Activated CD4-positive, alpha-beta T cell treated with anti-CD3 and anti-CD28 coated beads, Interleukin-2, amount 10 ng/mL, durations not matched to agents 7 days and 5 days (primary cell): ENCODE measurements around the gene GSE1. TPM values are rescaled to one million over a fixed set of nuclear protein-coding genes. Genes with fewer than 3 reads are reported as not detected.

Experiments
- CTCF ChIA-PET: fragments of 350-600 bp; sonication (Branson Sonifier 250); formaldehyde crosslinking; loops from one replicate; lab custom pipeline; 2021; ENCODE audit warnings: antibody characterized with exemption; lab: Charles Lee
- POLR2A ChIA-PET: fragments of 350-600 bp; sonication (Branson Sonifier 250); formaldehyde crosslinking; loops from one replicate; lab custom pipeline; 2021; ENCODE audit warnings: antibody characterized with exemption; lab: Charles Lee
- DNase-seq: peaks from one replicate; pipeline ENCODE4 v3.0.0-alpha.2; 2020
- H3K27ac Mint-ChIP-seq: one replicate; pipeline ENCODE4 v1.8.0; 2021; ENCODE audit warnings: mild to moderate bottlenecking, moderate library complexity, mixed read lengths
- H3K27me3 Mint-ChIP-seq: one replicate; pipeline ENCODE4 v1.8.0; 2021; ENCODE audit warnings: mixed read lengths
- H3K36me3 Mint-ChIP-seq: one replicate; pipeline ENCODE4 v1.8.0; 2021; ENCODE audit warnings: low read depth, mixed read lengths
- H3K4me1 Mint-ChIP-seq: one replicate; pipeline ENCODE4 v1.8.0; 2021; ENCODE audit warnings: mixed read lengths
- H3K4me3 Mint-ChIP-seq: one replicate; pipeline ENCODE4 v1.8.0; 2021; ENCODE audit warnings: mild to moderate bottlenecking, moderate library complexity, mixed read lengths
- H3K9me3 Mint-ChIP-seq: one replicate; pipeline ENCODE4 v1.8.0; 2021; ENCODE audit warnings: mixed read lengths
- total RNA-seq, 2 experiments: library from RNA; stranded (reverse); gene quantifications; one replicate each; pipeline ENCODE4 v1.2.3, GENCODE V29; 2021

The GSE1 gene
- total RNA-seq, 2 experiments from 2014 or later, result 25.7 to 27.3 TPM

- no peaks in the 10 kb centered on the region for H3K9me3 Mint-ChIP-seq
- H3K36me3 Mint-ChIP-seq, result no peaks in the 10 kb centered on the region
- peaks cover 14% of the 10 kb centered on the region for H3K4me1 Mint-ChIP-seq
- CTCF ChIA-PET, result no interaction called here
- no peak overlapping the region for H3K4me3 Mint-ChIP-seq
- POLR2A ChIA-PET, result no interaction called here
- H3K27me3 Mint-ChIP-seq, result no peaks in the 10 kb centered on the region
- DNase-seq, result no peak
- H3K27ac Mint-ChIP-seq, result no peak overlapping the region
Measured at GRCh38 chr16:85646976-85647375, 33.9 kb downstream of the GSE1 start.

- CTCF ChIA-PET, result no interaction called here
- no peak overlapping the region for H3K27ac Mint-ChIP-seq
- POLR2A ChIA-PET, result no interaction called here
- H3K9me3 Mint-ChIP-seq, result no peaks in the 10 kb centered on the region
- H3K4me1 Mint-ChIP-seq, result peaks cover 14% of the 10 kb centered on the region
- H3K27me3 Mint-ChIP-seq, result no peaks in the 10 kb centered on the region
- DNase-seq, result no peak
- H3K4me3 Mint-ChIP-seq, result no peak overlapping the region
- no peaks in the 10 kb centered on the region for H3K36me3 Mint-ChIP-seq
Measured at GRCh38 chr16:85648070-85648714, 35.1 kb downstream of the GSE1 start.

GRCh38 chr16:85648805-85649204, 35.7 kb downstream of the GSE1 start:
- H3K36me3 Mint-ChIP-seq, result no peaks in the 10 kb centered on the region
- DNase-seq, result no peak
- H3K4me1 Mint-ChIP-seq, result peaks cover 15% of the 10 kb centered on the region
- H3K27ac Mint-ChIP-seq, result peak overlapping the region; percentile 36
- ChIA-PET CTCF (interaction anchor here (0.8 to 3.2 kb wide), 2 partner anchors 33 to 41 kb away, joined by 3 to 9 read pairs; no protein-coding TSS in a partner anchor), POLR2A (no interaction called here)
- no peaks in the 10 kb centered on the region for H3K27me3 Mint-ChIP-seq
- no peak overlapping the region for H3K4me3 Mint-ChIP-seq
- H3K9me3 Mint-ChIP-seq, result no peaks in the 10 kb centered on the region

GRCh38 chr16:85649411-85650134, 36.5 kb downstream of the GSE1 start:
- Mint-ChIP-seq H3K27me3 (no peaks in the 10 kb centered on the region), H3K9me3 (no peaks in the 10 kb centered on the region), H3K4me1 (peaks cover 12% of the 10 kb centered on the region), H3K4me3 (no peak overlapping the region), H3K36me3 (no peaks in the 10 kb centered on the region), H3K27ac (no peak overlapping the region)
- ChIA-PET POLR2A (interaction anchor here (0.6 kb wide), 1 partner anchor 84 kb away, joined by 5 read pairs; no protein-coding TSS in a partner anchor), CTCF (interaction anchor here (0.8 to 3.2 kb wide), 3 partner anchors 10 to 40 kb away, joined by 3 to 9 read pairs (median 3); no protein-coding TSS in a partner anchor)
- DNase-seq, result no peak

GRCh38 chr16:85650135-85650843, 37.2 kb downstream of the GSE1 start:
- H3K27me3 Mint-ChIP-seq, result no peaks in the 10 kb centered on the region
- no peak overlapping the region for H3K4me3 Mint-ChIP-seq
- H3K9me3 Mint-ChIP-seq, result no peaks in the 10 kb centered on the region
- DNase-seq, result no peak
- no peaks in the 10 kb centered on the region for H3K36me3 Mint-ChIP-seq
- CTCF ChIA-PET, result interaction anchor here (0.8 to 3.2 kb wide), 2 partner anchors 9 to 34 kb away, joined by 3 to 9 read pairs; no protein-coding TSS in a partner anchor
- POLR2A ChIA-PET, result no interaction called here
- no peak overlapping the region for H3K27ac Mint-ChIP-seq
- H3K4me1 Mint-ChIP-seq, result peaks cover 6% of the 10 kb centered on the region

GRCh38 chr16:85650844-85651628, 37.9 kb downstream of the GSE1 start:
- POLR2A ChIA-PET, result no interaction called here
- DNase-seq, result no peak
- CTCF ChIA-PET, result interaction anchor here (3.2 kb wide), 1 partner anchor 35 kb away, joined by 9 read pairs; no protein-coding TSS in a partner anchor
- H3K36me3 Mint-ChIP-seq, result no peaks in the 10 kb centered on the region
- H3K4me3 Mint-ChIP-seq, result no peak overlapping the region
- no peaks in the 10 kb centered on the region for H3K27me3 Mint-ChIP-seq
- no peak overlapping the region for H3K27ac Mint-ChIP-seq
- peaks cover 2% of the 10 kb centered on the region for H3K4me1 Mint-ChIP-seq
- no peaks in the 10 kb centered on the region for H3K9me3 Mint-ChIP-seq

- ChIA-PET CTCF (interaction anchor here (3.2 kb wide), 1 partner anchor 36 kb away, joined by 9 read pairs; no protein-coding TSS in a partner anchor), POLR2A (no interaction called here)
- DNase-seq, result no peak
- Mint-ChIP-seq H3K4me3 (no peak overlapping the region), H3K9me3 (no peaks in the 10 kb centered on the region), H3K4me1 (peaks cover 2% of the 10 kb centered on the region), H3K36me3 (no peaks in the 10 kb centered on the region), H3K27me3 (no peaks in the 10 kb centered on the region), H3K27ac (no peak overlapping the region)
Measured at GRCh38 chr16:85651629-85652430, 38.7 kb downstream of the GSE1 start.

GRCh38 chr16:85652431-85653221, 39.5 kb downstream of the GSE1 start:
- Mint-ChIP-seq H3K36me3 (peaks cover 1% of the 10 kb centered on the region), H3K27me3 (no peaks in the 10 kb centered on the region), H3K27ac (no peak overlapping the region), H3K9me3 (no peaks in the 10 kb centered on the region), H3K4me1 (peaks cover 2% of the 10 kb centered on the region), H3K4me3 (no peak overlapping the region)
- ChIA-PET CTCF (interaction anchor here (0.6 kb wide), 1 partner anchor 15 kb away, joined by 3 read pairs; no protein-coding TSS in a partner anchor), POLR2A (no interaction called here)
- DNase-seq, result no peak

GRCh38 chr16:85653290-85653891, 40.3 kb downstream of the GSE1 start:
- ChIA-PET CTCF (no interaction called here), POLR2A (no interaction called here)
- H3K4me3 Mint-ChIP-seq, result no peak overlapping the region
- H3K36me3 Mint-ChIP-seq, result peaks cover 3% of the 10 kb centered on the region
- H3K9me3 Mint-ChIP-seq, result no peaks in the 10 kb centered on the region
- no peaks in the 10 kb centered on the region for H3K27me3 Mint-ChIP-seq
- H3K27ac Mint-ChIP-seq, result no peak overlapping the region
- H3K4me1 Mint-ChIP-seq, result peaks cover 2% of the 10 kb centered on the region
- DNase-seq, result no peak

- Mint-ChIP-seq H3K36me3 (peaks cover 3% of the 10 kb centered on the region), H3K27me3 (no peaks in the 10 kb centered on the region), H3K4me1 (peaks cover 2% of the 10 kb centered on the region), H3K27ac (no peak overlapping the region), H3K4me3 (no peak overlapping the region), H3K9me3 (no peaks in the 10 kb centered on the region)
- no peak for DNase-seq
- POLR2A ChIA-PET, result no interaction called here
- CTCF ChIA-PET, result no interaction called here
Measured at GRCh38 chr16:85654251-85655095, 41.4 kb downstream of the GSE1 start.
